ENCODE results near the gene ADAMTS1.

The ADAMTS1 gene

GRCh38 chr21:26851109-26851944, 6.1 kb upstream of the ADAMTS1 start:
- Mint-ChIP-seq H3K27ac (no peak overlapping the region), H3K4me3 (no peak overlapping the region), H3K9me3 (no peaks in the 10 kb centered on the region), H3K27me3 (ENCODE audit: low read depth) (peaks cover 25% of the 10 kb centered on the region), H3K36me3 (ENCODE audit: low read depth) (no peaks in the 10 kb centered on the region), H3K4me1 (ENCODE audit: low read depth) (peaks cover 8% of the 10 kb centered on the region)
- no peak for DNase-seq (ENCODE audit: low spot score)

- Mint-ChIP-seq H3K27ac (no peak overlapping the region), H3K4me3 (no peak overlapping the region), H3K9me3 (no peaks in the 10 kb centered on the region), H3K4me1 (ENCODE audit: low read depth) (peaks cover 15% of the 10 kb centered on the region), H3K36me3 (ENCODE audit: low read depth) (no peaks in the 10 kb centered on the region), H3K27me3 (ENCODE audit: low read depth) (peaks cover 34% of the 10 kb centered on the region)
- DNase-seq (ENCODE audit: low spot score) = no peak
Measured at GRCh38 chr21:26850116-26850643, 5.0 kb upstream of the ADAMTS1 start.

- no peak overlapping the region for H3K4me3 Mint-ChIP-seq
Measured at GRCh38 chr21:26849428-26850115, 4.4 kb upstream of the ADAMTS1 start.

GRCh38 chr21:26847921-26848320, 2.7 kb upstream of the ADAMTS1 start:
- no peak for DNase-seq (ENCODE audit: low spot score)
- peaks cover 24% of the 10 kb centered on the region for H3K4me1 Mint-ChIP-seq (ENCODE audit: low read depth)
- H3K36me3 Mint-ChIP-seq (ENCODE audit: low read depth) = no peaks in the 10 kb centered on the region
- peaks cover 45% of the 10 kb centered on the region for H3K27me3 Mint-ChIP-seq (ENCODE audit: low read depth)
- no peak overlapping the region for H3K4me3 Mint-ChIP-seq
- H3K9me3 Mint-ChIP-seq = no peaks in the 10 kb centered on the region
- no peak overlapping the region for H3K27ac Mint-ChIP-seq

More at GRCh38 chr21:26849428-26850115, 4.4 kb upstream of the ADAMTS1 start:
- Mint-ChIP-seq H3K4me1 (ENCODE audit: low read depth) (peaks cover 15% of the 10 kb centered on the region), H3K27ac (no peak overlapping the region), H3K36me3 (ENCODE audit: low read depth) (no peaks in the 10 kb centered on the region), H3K9me3 (no peaks in the 10 kb centered on the region), H3K27me3 (ENCODE audit: low read depth) (peaks cover 34% of the 10 kb centered on the region)
- DNase-seq (ENCODE audit: low spot score) = no peak

DNA sequence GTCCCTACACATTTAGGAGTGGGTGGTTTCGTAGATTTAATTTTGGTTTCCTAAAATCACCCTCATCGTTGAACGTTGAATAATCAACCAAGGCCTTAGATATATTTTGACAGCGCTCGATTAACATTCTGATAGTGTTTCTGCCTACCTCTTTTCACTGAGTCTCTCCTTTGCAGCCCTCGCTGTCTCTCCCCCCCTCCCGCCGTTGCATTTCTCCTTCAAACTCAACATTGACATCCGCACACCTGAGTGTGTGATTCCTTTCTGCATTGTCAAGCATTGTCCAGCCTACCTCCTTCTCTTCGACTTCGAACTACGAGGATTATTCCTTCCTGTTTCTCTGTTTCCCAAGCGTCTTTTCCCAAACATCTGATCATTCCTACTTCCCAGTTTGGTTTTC, 1.8 kb upstream of the ADAMTS1 start:
- Mint-ChIP-seq H3K36me3 (ENCODE audit: low read depth) (peaks cover 4% of the 10 kb centered on the region), H3K27me3 (ENCODE audit: low read depth) (peaks cover 52% of the 10 kb centered on the region), H3K9me3 (no peaks in the 10 kb centered on the region), H3K4me1 (ENCODE audit: low read depth) (peaks cover 26% of the 10 kb centered on the region), H3K4me3 (peak overlapping the region; percentile 92), H3K27ac (no peak overlapping the region)
- no peak for DNase-seq (ENCODE audit: low spot score)

DNA sequence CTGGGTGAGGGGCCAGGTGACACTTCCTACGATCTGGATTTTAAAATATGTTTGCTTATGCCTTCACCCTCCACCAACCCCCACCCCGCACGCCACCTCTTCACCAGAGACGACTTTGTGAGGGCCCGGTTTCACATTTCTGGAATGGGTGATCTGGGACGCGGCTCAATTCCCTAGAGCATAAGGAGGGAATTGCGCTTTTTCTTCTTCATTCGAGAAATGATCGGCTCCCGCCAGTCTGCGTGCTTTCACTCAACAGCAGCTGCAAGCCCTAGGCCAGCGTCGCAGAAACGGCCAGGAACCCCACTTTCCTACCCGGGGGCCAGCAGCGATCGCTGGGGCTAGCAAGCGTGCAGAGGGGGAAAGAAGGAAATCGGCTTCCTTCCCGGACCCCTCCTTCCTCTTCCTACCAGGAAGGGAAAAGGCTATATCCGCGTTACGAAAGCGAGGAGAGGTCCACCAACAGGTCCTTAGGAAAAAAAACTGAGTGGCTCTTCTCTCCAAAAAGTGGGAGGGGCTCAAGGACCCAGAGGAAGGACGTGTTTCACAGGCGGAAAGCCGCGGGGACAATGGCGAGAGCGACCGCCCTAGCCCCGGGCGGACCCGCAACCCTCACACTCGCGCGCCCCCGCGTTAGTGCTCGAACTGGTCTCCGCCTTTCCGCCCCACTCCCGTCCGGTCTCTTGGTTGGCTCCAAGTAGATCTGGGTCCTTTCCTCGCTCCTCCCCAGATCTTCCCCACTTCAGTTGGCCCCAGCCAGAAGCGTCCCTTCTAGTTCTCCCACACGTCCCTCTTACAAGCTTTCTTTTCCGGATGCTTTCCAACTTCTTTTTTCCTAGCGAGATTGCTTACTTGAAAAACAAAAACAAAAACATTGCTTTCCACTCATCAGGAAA, 1.1 kb upstream of the ADAMTS1 start:
- H3K4me3 Mint-ChIP-seq = peak overlapping the region; percentile 92
- H3K27me3 Mint-ChIP-seq (ENCODE audit: low read depth) = peaks cover 56% of the 10 kb centered on the region
- no peaks in the 10 kb centered on the region for H3K9me3 Mint-ChIP-seq
- peaks cover 8% of the 10 kb centered on the region for H3K36me3 Mint-ChIP-seq (ENCODE audit: low read depth)
- DNase-seq (ENCODE audit: low spot score) = no peak
- H3K4me1 Mint-ChIP-seq (ENCODE audit: low read depth) = peaks cover 28% of the 10 kb centered on the region
- peak overlapping the region; percentile 45 for H3K27ac Mint-ChIP-seq

- peak overlapping the region; percentile 45 for H3K27ac Mint-ChIP-seq
- H3K27me3 Mint-ChIP-seq (ENCODE audit: low read depth) = peaks cover 58% of the 10 kb centered on the region
- peaks cover 10% of the 10 kb centered on the region for H3K36me3 Mint-ChIP-seq (ENCODE audit: low read depth)
- no peaks in the 10 kb centered on the region for H3K9me3 Mint-ChIP-seq
- H3K4me1 Mint-ChIP-seq (ENCODE audit: low read depth) = peaks cover 29% of the 10 kb centered on the region
- H3K4me3 Mint-ChIP-seq = peak overlapping the region; percentile 92
- DNase-seq (ENCODE audit: low spot score) = no peak
Measured at GRCh38 chr21:26845759-26846035, 488 bp upstream of the ADAMTS1 start.

GRCh38 chr21:26844258-26845065, 747 bp downstream of the ADAMTS1 start:
- Mint-ChIP-seq H3K9me3 (no peaks in the 10 kb centered on the region), H3K36me3 (ENCODE audit: low read depth) (peaks cover 21% of the 10 kb centered on the region), H3K4me3 (peak overlapping the region; percentile 92), H3K27me3 (ENCODE audit: low read depth) (peaks cover 66% of the 10 kb centered on the region), H3K27ac (peak overlapping the region; percentile 86), H3K4me1 (ENCODE audit: low read depth) (peaks cover 40% of the 10 kb centered on the region)
- no peak for DNase-seq (ENCODE audit: low spot score)

DNA sequence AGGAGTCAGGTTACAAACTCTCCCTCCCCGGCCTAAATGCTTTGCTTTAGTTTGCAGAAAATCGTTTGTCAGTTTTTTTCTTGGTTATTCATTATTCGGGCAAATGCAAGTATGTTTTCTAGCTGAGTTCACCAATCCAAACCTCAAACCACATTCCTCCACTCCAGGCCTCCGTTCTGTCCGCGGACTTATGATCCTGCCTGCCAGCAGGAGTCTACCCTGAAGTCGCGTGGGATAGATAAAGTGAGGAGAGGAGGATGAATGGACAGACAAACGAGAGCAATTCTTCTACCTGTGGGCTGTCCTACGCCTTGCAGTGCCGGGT, 1.3 kb downstream of the ADAMTS1 start:
- DNase-seq (ENCODE audit: low spot score) = no peak

DNA sequence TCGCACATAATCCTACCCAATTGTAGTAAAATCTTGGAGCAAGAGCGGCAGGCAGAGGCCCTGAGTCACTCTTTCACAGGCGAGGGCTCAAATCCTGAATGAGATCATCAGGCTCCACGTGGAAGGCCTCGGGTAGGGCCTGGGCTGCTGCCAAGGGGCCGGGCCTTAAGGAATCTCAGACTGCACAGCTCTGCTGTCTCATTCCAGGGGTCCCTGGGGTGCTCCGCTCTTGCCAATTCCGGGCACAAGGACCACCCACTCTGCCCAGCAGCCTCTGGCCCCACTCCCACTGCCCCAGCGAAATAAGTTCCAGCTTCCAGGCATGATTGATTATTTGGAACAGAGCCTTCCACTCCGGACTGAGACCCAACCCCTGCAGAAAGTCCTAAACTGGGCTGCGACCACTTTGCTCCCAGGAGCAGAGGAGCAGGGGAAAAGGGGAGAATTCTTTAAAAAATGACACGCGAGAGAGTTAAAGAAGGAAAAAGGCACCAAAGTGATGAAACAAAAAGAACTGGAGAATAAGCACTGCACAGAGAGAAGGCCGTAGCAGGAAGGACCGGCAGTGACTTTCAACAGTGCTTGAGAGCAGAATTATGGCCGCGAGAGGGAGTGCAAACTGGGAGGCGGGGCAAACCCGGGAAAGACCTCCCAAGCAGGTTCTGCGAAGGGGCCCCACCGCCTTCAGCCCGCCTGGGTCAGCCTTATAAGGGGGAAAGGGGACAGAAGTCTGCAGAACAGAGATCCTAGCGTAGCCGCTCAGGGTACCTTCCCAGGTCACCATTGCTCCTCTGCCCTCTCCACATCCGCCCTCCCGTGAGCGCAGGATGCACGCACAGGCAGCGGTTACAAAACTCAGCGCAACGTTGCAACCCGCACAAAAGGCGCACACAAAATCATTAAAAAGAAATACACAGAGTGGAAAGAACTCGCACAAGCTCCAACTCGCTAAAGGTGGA, 2.0 kb downstream of the ADAMTS1 start:
- H3K27me3 Mint-ChIP-seq (ENCODE audit: low read depth) = peaks cover 63% of the 10 kb centered on the region
- peaks cover 31% of the 10 kb centered on the region for H3K36me3 Mint-ChIP-seq (ENCODE audit: low read depth)
- peak overlapping the region; percentile 92 for H3K4me3 Mint-ChIP-seq
- H3K9me3 Mint-ChIP-seq = no peaks in the 10 kb centered on the region
- peaks cover 44% of the 10 kb centered on the region for H3K4me1 Mint-ChIP-seq (ENCODE audit: low read depth)
- DNase-seq (ENCODE audit: low spot score) = peak; percentile 31
- peak overlapping the region; percentile 86 for H3K27ac Mint-ChIP-seq

More for the DNA sequence above, 1.3 kb downstream of the ADAMTS1 start:
- Mint-ChIP-seq H3K4me3 (peak overlapping the region; percentile 92), H3K27ac (peak overlapping the region; percentile 86), H3K9me3 (no peaks in the 10 kb centered on the region), H3K27me3 (ENCODE audit: low read depth) (peaks cover 66% of the 10 kb centered on the region), H3K4me1 (ENCODE audit: low read depth) (peaks cover 44% of the 10 kb centered on the region), H3K36me3 (ENCODE audit: low read depth) (peaks cover 25% of the 10 kb centered on the region)

DNA sequence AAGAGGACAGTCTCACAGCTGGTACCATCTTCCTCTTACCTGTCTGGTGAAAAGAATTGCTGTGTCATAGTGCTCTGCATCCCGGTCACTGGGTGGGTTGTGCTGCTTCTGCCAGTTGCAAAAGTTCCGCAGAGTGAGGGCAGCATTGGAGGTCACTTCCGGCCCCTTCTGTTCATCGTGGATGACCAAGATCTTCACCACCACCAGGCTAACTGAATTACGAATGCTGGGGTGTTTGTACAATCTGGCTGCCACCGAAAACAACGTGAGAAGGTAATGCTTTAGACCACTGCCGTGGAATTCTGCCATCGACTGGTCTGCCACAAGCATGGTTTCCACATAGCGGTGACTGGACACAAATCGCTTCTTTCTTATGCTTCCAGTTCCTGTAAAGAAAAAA, 2.9 kb downstream of the ADAMTS1 start:
- Mint-ChIP-seq H3K4me1 (ENCODE audit: low read depth) (peaks cover 45% of the 10 kb centered on the region), H3K4me3 (peak overlapping the region; percentile 92), H3K27me3 (ENCODE audit: low read depth) (peaks cover 53% of the 10 kb centered on the region), H3K36me3 (ENCODE audit: low read depth) (peaks cover 36% of the 10 kb centered on the region), H3K9me3 (no peaks in the 10 kb centered on the region), H3K27ac (no peak overlapping the region)
- DNase-seq (ENCODE audit: low spot score) = no peak

- Mint-ChIP-seq H3K27me3 (ENCODE audit: low read depth) (peaks cover 40% of the 10 kb centered on the region), H3K9me3 (no peaks in the 10 kb centered on the region), H3K36me3 (ENCODE audit: low read depth) (peaks cover 39% of the 10 kb centered on the region), H3K4me1 (ENCODE audit: low read depth) (peaks cover 36% of the 10 kb centered on the region), H3K27ac (no peak overlapping the region), H3K4me3 (peak overlapping the region; percentile 66)
- DNase-seq (ENCODE audit: low spot score) = no peak
Measured at GRCh38 chr21:26840912-26841311, 4.3 kb downstream of the ADAMTS1 start.

All from T-helper 2 cell treated with Interferon-gamma antibody and Interleukin-4, amounts not matched to agents 5 μg/mL and 100 μg/mL, for 36 hours (primary cell).